ENCODE measurements around the gene KIF12. TPM values are rescaled to one million over a fixed set of nuclear protein-coding genes. Genes with fewer than 3 reads are reported as not detected.
"Not testable (repeated sequence)": the region's sequence is repeated elsewhere in the genome, so short reads cannot be mapped to it uniquely, and the experiment has no call there.

The KIF12 gene
- total RNA-seq, 1 experiment from 2014 or later: not detected

GRCh38 chr9:114137831-114138230, 38.7 kb upstream of the KIF12 start:
- no peaks in the 10 kb centered on the region for H3K9me2 ChIP-seq (replicated peaks; ENCODE audit: insufficient read depth, low read length)

GRCh38 chr9:114134827-114135396, 35.8 kb upstream of the KIF12 start:
- no peak overlapping the region for H3K4me2 ChIP-seq (ENCODE audit: low read depth, low read length, poor library complexity, severe bottlenecking)
- H3K9me3 ChIP-seq (ENCODE audit: low read length): no peaks in the 10 kb centered on the region

More at GRCh38 chr9:114137831-114138230, 38.7 kb upstream of the KIF12 start:
- H3K4me1 ChIP-seq (ENCODE audit: low read length): no peaks in the 10 kb centered on the region
- no peaks in the 10 kb centered on the region for H4K20me1 ChIP-seq (ENCODE audit: insufficient read depth, low read depth, low read length)
- H3K4me3 ChIP-seq (ENCODE audit: low read length): no peak overlapping the region
- H3K27ac ChIP-seq (ENCODE audit: low read length): no peak overlapping the region
- no peaks in the 10 kb centered on the region for H3K27me3 ChIP-seq (ENCODE audit: low read length)
- H3K36me3 ChIP-seq (ENCODE audit: insufficient read depth, low read length): no peaks in the 10 kb centered on the region
- no peak overlapping the region for H3K4me2 ChIP-seq (ENCODE audit: low read depth, low read length, poor library complexity, severe bottlenecking)
- H3K79me2 ChIP-seq (ENCODE audit: low read length): no peaks in the 10 kb centered on the region
- DNase-seq: no peak
- H3K9ac ChIP-seq (ENCODE audit: low read length): no peak overlapping the region
- H2AFZ ChIP-seq (ENCODE audit: low read length): no peak overlapping the region
- no peaks in the 10 kb centered on the region for H3K9me3 ChIP-seq (ENCODE audit: low read length)

DNA sequence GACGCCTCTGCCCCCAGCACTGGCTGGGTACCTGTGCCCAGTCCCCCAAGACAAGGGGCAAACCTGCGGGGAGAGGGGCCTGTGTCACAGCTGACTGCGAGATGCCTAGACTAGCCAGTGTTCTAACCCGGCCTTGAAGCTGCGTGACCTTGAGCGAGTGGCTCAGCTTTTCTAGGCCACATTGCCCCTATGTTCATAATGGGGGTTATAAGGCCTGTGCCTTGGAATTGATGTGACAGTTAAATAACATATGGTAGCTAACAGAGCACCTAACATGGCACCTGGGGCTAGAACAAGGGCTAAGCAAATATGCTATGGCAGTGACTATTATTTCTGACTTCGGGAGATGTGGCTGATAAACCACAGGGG, 33.4 kb upstream of the KIF12 start:
- no peaks in the 10 kb centered on the region for H3K36me3 ChIP-seq (ENCODE audit: insufficient read depth, low read length)
- no peak for DNase-seq

More at GRCh38 chr9:114134827-114135396, 35.8 kb upstream of the KIF12 start:
- no peak overlapping the region for H2AFZ ChIP-seq (ENCODE audit: low read length)
- H3K9ac ChIP-seq (ENCODE audit: low read length): no peak overlapping the region
- H3K79me2 ChIP-seq (ENCODE audit: low read length): no peaks in the 10 kb centered on the region
- H3K27me3 ChIP-seq (ENCODE audit: low read length): no peaks in the 10 kb centered on the region
- no peaks in the 10 kb centered on the region for H4K20me1 ChIP-seq (ENCODE audit: insufficient read depth, low read depth, low read length)
- H3K27ac ChIP-seq (ENCODE audit: low read length): no peak overlapping the region
- no peaks in the 10 kb centered on the region for H3K4me1 ChIP-seq (ENCODE audit: low read length)
- H3K4me3 ChIP-seq (ENCODE audit: low read length): no peak overlapping the region
- no peak for DNase-seq
- no peaks in the 10 kb centered on the region for H3K9me2 ChIP-seq (replicated peaks; ENCODE audit: insufficient read depth, low read length)
- no peaks in the 10 kb centered on the region for H3K36me3 ChIP-seq (ENCODE audit: insufficient read depth, low read length)

DNA sequence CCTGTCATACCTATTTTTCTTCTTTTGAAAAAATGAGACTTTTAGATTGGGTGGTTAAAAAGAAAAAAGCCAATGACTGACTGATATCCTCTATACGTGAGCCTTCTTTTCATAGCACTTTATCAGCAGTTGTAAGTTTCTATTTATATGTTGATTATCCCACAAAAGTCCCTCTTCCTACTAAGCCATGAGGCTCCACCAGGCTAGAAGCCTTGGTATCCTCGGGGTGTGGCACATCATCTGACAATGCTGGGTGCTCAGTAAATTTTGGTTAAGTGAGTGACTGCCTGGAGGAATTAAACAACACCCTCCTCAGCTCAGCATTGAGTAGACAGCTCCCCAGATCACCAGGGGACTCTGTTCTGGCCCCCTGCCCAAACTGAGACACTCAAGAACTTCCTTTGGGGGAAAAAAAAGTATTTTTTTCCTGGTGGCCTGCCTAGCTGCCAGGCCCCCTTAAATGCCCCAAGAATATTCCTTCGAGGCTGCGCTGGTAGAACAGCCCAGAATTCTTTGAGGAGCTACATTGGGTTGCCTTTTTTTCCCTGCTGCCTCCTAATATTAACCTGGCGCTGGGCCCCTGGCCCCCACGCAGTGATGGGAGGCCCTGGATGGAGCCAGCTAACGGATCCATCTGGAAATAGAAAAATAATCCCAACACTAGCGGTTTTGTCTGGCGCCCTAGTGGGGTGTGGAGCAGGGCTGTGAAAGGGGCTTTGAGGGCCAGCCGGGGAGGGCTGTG, 32.9 kb upstream of the KIF12 start:
- DNase-seq: no peak
- Histone ChIP-seq H3K4me1 (ENCODE audit: low read length) (no peaks in the 10 kb centered on the region), H3K36me3 (ENCODE audit: insufficient read depth, low read length) (no peaks in the 10 kb centered on the region), H2AFZ (ENCODE audit: low read length) (no peak overlapping the region), H3K79me2 (ENCODE audit: low read length) (no peaks in the 10 kb centered on the region), H3K27me3 (ENCODE audit: low read length) (no peaks in the 10 kb centered on the region), H3K9me3 (ENCODE audit: low read length) (no peaks in the 10 kb centered on the region), H3K4me2 (ENCODE audit: low read depth, low read length, poor library complexity, severe bottlenecking) (no peak overlapping the region), H4K20me1 (ENCODE audit: insufficient read depth, low read depth, low read length) (no peaks in the 10 kb centered on the region), H3K4me3 (ENCODE audit: low read length) (no peak overlapping the region), H3K9ac (ENCODE audit: low read length) (no peak overlapping the region), H3K9me2 (replicated peaks; ENCODE audit: insufficient read depth, low read length) (no peaks in the 10 kb centered on the region), H3K27ac (ENCODE audit: low read length) (no peak overlapping the region)

More for the DNA sequence above, 33.4 kb upstream of the KIF12 start:
- Histone ChIP-seq H3K9me3 (ENCODE audit: low read length) (no peaks in the 10 kb centered on the region), H3K4me2 (ENCODE audit: low read depth, low read length, poor library complexity, severe bottlenecking) (no peak overlapping the region), H3K9me2 (replicated peaks; ENCODE audit: insufficient read depth, low read length) (no peaks in the 10 kb centered on the region), H3K4me1 (ENCODE audit: low read length) (no peaks in the 10 kb centered on the region), H3K27ac (ENCODE audit: low read length) (no peak overlapping the region), H3K27me3 (ENCODE audit: low read length) (no peaks in the 10 kb centered on the region), H2AFZ (ENCODE audit: low read length) (no peak overlapping the region), H3K4me3 (ENCODE audit: low read length) (no peak overlapping the region), H3K79me2 (ENCODE audit: low read length) (no peaks in the 10 kb centered on the region), H4K20me1 (ENCODE audit: insufficient read depth, low read depth, low read length) (no peaks in the 10 kb centered on the region), H3K9ac (ENCODE audit: low read length) (no peak overlapping the region)

- H3K27me3 ChIP-seq (ENCODE audit: low read length): no peaks in the 10 kb centered on the region
- H3K9me2 ChIP-seq (replicated peaks; ENCODE audit: insufficient read depth, low read length): no peaks in the 10 kb centered on the region
- no peaks in the 10 kb centered on the region for H3K36me3 ChIP-seq (ENCODE audit: insufficient read depth, low read length)
- H3K27ac ChIP-seq (ENCODE audit: low read length): no peak overlapping the region
- H2AFZ ChIP-seq (ENCODE audit: low read length): no peak overlapping the region
- no peaks in the 10 kb centered on the region for H4K20me1 ChIP-seq (ENCODE audit: insufficient read depth, low read depth, low read length)
- H3K9me3 ChIP-seq (ENCODE audit: low read length): no peaks in the 10 kb centered on the region
- DNase-seq: no peak
- no peak overlapping the region for H3K4me2 ChIP-seq (ENCODE audit: low read depth, low read length, poor library complexity, severe bottlenecking)
- no peak overlapping the region for H3K4me3 ChIP-seq (ENCODE audit: low read length)
- no peak overlapping the region for H3K9ac ChIP-seq (ENCODE audit: low read length)
- H3K4me1 ChIP-seq (ENCODE audit: low read length): no peaks in the 10 kb centered on the region
- H3K79me2 ChIP-seq (ENCODE audit: low read length): no peaks in the 10 kb centered on the region
Observed at GRCh38 chr9:114130624-114131277, 31.7 kb upstream of the KIF12 start.

DNA sequence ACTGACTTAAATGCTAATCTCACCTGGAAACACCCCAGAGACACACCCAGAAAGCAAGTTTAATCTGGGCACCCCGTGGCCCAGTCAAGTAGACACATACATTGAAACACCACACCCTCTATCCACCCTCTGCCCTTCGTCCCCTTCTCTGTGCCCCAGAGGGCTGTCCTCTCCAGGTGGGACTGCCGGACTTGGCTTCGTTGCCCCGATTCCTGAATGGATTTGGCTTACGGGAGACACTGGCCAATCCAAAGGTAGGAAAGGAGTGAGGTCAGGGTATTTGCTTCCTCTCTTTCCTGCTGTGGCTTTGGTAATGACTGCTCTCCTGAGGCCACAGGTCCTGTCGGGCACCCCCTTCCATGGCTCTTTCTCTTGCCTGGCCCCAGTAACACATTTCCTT, 31.0 kb upstream of the KIF12 start:
- no peak for DNase-seq
- Histone ChIP-seq H3K36me3 (ENCODE audit: insufficient read depth, low read length) (no peaks in the 10 kb centered on the region), H3K27me3 (ENCODE audit: low read length) (no peaks in the 10 kb centered on the region), H3K9me2 (replicated peaks; ENCODE audit: insufficient read depth, low read length) (no peaks in the 10 kb centered on the region), H3K9ac (ENCODE audit: low read length) (no peak overlapping the region), H3K4me1 (ENCODE audit: low read length) (no peaks in the 10 kb centered on the region), H3K4me2 (ENCODE audit: low read depth, low read length, poor library complexity, severe bottlenecking) (no peak overlapping the region), H3K27ac (ENCODE audit: low read length) (no peak overlapping the region), H3K9me3 (ENCODE audit: low read length) (no peaks in the 10 kb centered on the region), H3K4me3 (ENCODE audit: low read length) (no peak overlapping the region), H4K20me1 (ENCODE audit: insufficient read depth, low read depth, low read length) (no peaks in the 10 kb centered on the region), H3K79me2 (ENCODE audit: low read length) (no peaks in the 10 kb centered on the region), H2AFZ (ENCODE audit: low read length) (no peak overlapping the region)

- H3K4me3 ChIP-seq (ENCODE audit: low read length); H3K36me3 ChIP-seq (ENCODE audit: insufficient read depth, low read length); H3K27ac ChIP-seq (ENCODE audit: low read length); H3K9ac ChIP-seq (ENCODE audit: low read length); H3K9me3 ChIP-seq (ENCODE audit: low read length); H4K20me1 ChIP-seq (ENCODE audit: insufficient read depth, low read depth, low read length); H3K4me2 ChIP-seq (ENCODE audit: low read depth, low read length, poor library complexity, severe bottlenecking); H3K4me1 ChIP-seq (ENCODE audit: low read length); DNase-seq; H3K27me3 ChIP-seq (ENCODE audit: low read length); H3K79me2 ChIP-seq (ENCODE audit: low read length); H2AFZ ChIP-seq (ENCODE audit: low read length); H3K9me2 ChIP-seq (replicated peaks; ENCODE audit: insufficient read depth, low read length): not testable (repeated sequence)
Observed at GRCh38 chr9:114128759-114129158, 29.7 kb upstream of the KIF12 start.

GRCh38 chr9:114126247-114127060, 27.4 kb upstream of the KIF12 start:
- no peaks in the 10 kb centered on the region for H3K4me1 ChIP-seq (ENCODE audit: low read length)
- no peaks in the 10 kb centered on the region for H3K9me2 ChIP-seq (replicated peaks; ENCODE audit: insufficient read depth, low read length)
- no peaks in the 10 kb centered on the region for H4K20me1 ChIP-seq (ENCODE audit: insufficient read depth, low read depth, low read length)
- no peak overlapping the region for H2AFZ ChIP-seq (ENCODE audit: low read length)
- no peak overlapping the region for H3K4me3 ChIP-seq (ENCODE audit: low read length)
- no peaks in the 10 kb centered on the region for H3K27me3 ChIP-seq (ENCODE audit: low read length)
- no peak overlapping the region for H3K9ac ChIP-seq (ENCODE audit: low read length)
- no peaks in the 10 kb centered on the region for H3K36me3 ChIP-seq (ENCODE audit: insufficient read depth, low read length)
- no peak overlapping the region for H3K4me2 ChIP-seq (ENCODE audit: low read depth, low read length, poor library complexity, severe bottlenecking)
- H3K9me3 ChIP-seq (ENCODE audit: low read length): no peaks in the 10 kb centered on the region
- DNase-seq: no peak
- H3K27ac ChIP-seq (ENCODE audit: low read length): no peak overlapping the region
- H3K79me2 ChIP-seq (ENCODE audit: low read length): no peaks in the 10 kb centered on the region

All from Karpas-422 (cell line).